ENCODE data around the gene RTL10. TPM values are rescaled to one million over a fixed set of nuclear protein-coding genes. Genes with fewer than 3 reads are reported as not detected.

RTL10 gene
- total RNA-seq, 1 experiment from 2014 or later, result 26.7 TPM

DNA sequence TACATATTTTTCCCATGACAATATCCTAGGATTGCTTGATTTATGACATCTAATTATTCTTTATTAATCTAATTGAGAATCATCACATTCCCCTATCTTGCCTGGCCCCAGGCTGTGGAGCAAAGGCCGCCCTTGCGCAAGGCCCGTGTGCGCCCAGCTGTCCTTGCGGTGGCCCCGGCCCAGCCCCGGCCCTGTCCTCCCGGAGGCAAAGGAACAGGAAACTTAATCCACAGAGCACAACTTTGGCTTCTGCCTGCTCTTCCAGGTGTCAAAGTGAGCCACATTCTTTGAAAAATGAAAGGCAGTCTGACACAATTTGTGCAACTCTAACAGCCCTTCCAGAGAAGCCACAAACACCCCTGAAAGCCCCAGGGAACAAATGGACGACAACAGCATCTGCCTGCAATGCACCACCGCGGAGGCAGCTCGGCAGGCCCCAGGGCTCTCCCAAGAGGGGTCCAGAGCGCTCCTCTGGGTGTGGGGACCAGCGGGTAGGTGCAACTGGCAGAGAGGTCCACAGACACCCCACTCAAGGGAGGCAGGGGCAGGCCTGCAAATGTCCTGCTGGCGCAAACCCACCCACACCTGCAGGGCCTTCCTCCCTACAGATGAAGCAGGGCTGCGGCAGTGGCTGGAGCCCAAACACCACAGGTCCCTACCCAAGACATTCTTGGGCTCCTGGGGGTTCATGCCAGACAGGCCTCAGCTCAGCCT, 30.3 kb downstream of the RTL10 start:
- H3K27ac ChIP-seq (ENCODE audit: low read length), result no peak overlapping the region
- in situ Hi-C loops (cut with HindIII; ENCODE audit: low pct_unique_long_range_greater_than_20kb, low sequenced_read_pairs), result no loop called here

GRCh38 chr22:19823902-19824211, 30.8 kb downstream of the RTL10 start:
- no peaks in the 10 kb centered on the region for H3K9me3 ChIP-seq (ENCODE audit: control insufficient read depth, insufficient read depth, low read depth, low read length)
- DNase-seq (ENCODE audit: low read depth, low spot score) (no peak), ATAC-seq (no peak)
- in situ Hi-C loops (cut with HindIII; ENCODE audit: low pct_unique_long_range_greater_than_20kb, low sequenced_read_pairs) (no loop called here), intact Hi-C loops (cut with micrococcal nuclease; ENCODE audit: unreplicated experiment) (no loop called here)
- BruUV-seq (replicated peaks), result no TSS peak
- CTCF ChIA-PET, result no interaction called here
- no peak overlapping the region for H3K4me3 ChIP-seq (ENCODE audit: low read depth in 2 of 2, low read length in 2 of 2)
- H3K27ac ChIP-seq (ENCODE audit: low read length), result no peak overlapping the region
- no peaks in the 10 kb centered on the region for H3K27me3 ChIP-seq (ENCODE audit: control insufficient read depth, insufficient read depth, low read length)
- H3K4me1 ChIP-seq (ENCODE audit: control insufficient read depth, insufficient read depth, low read length), result no peaks in the 10 kb centered on the region; the same call in 1 of the 2 replicates
- H3K36me3 ChIP-seq (ENCODE audit: control insufficient read depth, insufficient read depth, low read length), result no peaks in the 10 kb centered on the region
- POLR2A ChIA-PET, result no interaction called here
- TF ChIP-seq, protein P1, sequence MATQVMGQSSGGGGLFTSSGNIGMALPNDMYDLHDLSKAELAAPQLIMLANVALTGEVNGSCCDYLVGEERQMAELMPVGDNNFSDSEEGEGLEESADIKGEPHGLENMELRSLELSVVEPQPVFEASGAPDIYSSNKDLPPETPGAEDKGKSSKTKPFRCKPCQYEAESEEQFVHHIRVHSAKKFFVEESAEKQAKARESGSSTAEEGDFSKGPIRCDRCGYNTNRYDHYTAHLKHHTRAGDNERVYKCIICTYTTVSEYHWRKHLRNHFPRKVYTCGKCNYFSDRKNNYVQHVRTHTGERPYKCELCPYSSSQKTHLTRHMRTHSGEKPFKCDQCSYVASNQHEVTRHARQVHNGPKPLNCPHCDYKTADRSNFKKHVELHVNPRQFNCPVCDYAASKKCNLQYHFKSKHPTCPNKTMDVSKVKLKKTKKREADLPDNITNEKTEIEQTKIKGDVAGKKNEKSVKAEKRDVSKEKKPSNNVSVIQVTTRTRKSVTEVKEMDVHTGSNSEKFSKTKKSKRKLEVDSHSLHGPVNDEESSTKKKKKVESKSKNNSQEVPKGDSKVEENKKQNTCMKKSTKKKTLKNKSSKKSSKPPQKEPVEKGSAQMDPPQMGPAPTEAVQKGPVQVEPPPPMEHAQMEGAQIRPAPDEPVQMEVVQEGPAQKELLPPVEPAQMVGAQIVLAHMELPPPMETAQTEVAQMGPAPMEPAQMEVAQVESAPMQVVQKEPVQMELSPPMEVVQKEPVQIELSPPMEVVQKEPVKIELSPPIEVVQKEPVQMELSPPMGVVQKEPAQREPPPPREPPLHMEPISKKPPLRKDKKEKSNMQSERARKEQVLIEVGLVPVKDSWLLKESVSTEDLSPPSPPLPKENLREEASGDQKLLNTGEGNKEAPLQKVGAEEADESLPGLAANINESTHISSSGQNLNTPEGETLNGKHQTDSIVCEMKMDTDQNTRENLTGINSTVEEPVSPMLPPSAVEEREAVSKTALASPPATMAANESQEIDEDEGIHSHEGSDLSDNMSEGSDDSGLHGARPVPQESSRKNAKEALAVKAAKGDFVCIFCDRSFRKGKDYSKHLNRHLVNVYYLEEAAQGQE (IDR thresholded peaks at IDR 0.05; ENCODE audit: insufficient read depth in 1 of 2, low read depth in 2 of 2, low read length in 1 of 2), result no peak
- TF ChIP-seq CTCF (IDR thresholded peaks at IDR 0.05) (no peak), POLR2AphosphoS5 (IDR thresholded peaks at IDR 0.05; ENCODE audit: low read depth, low read length) (no peak), SIN3A (IDR thresholded peaks at IDR 0.05; ENCODE audit: borderline replicate concordance, insufficient read depth, low read depth, low read length) (no peak), TCF7L2 (IDR thresholded peaks at IDR 0.05; ENCODE audit: low read depth, low read length) (no peak)

More for the DNA sequence above, 30.3 kb downstream of the RTL10 start:
- TF ChIP-seq, protein P1 (IDR thresholded peaks at IDR 0.05; ENCODE audit: insufficient read depth in 1 of 2, low read depth in 2 of 2, low read length in 1 of 2), result no peak
- TF ChIP-seq CTCF (IDR thresholded peaks at IDR 0.05) (no peak), SIN3A (IDR thresholded peaks at IDR 0.05; ENCODE audit: borderline replicate concordance, insufficient read depth, low read depth, low read length) (no peak), TCF7L2 (IDR thresholded peaks at IDR 0.05; ENCODE audit: low read depth, low read length) (no peak), POLR2AphosphoS5 (IDR thresholded peaks at IDR 0.05; ENCODE audit: low read depth, low read length) (no peak)
- H3K9me3 ChIP-seq (ENCODE audit: control insufficient read depth, insufficient read depth, low read depth, low read length), result no peaks in the 10 kb centered on the region
- DNase-seq (ENCODE audit: low read depth, low spot score) (no peak), ATAC-seq (no peak)
- no peaks in the 10 kb centered on the region; the same call in 1 of the 2 replicates for H3K4me1 ChIP-seq (ENCODE audit: control insufficient read depth, insufficient read depth, low read length)
- no peaks in the 10 kb centered on the region for H3K27me3 ChIP-seq (ENCODE audit: control insufficient read depth, insufficient read depth, low read length)
- intact Hi-C loops (cut with micrococcal nuclease; ENCODE audit: unreplicated experiment), result no loop called here
- no peak overlapping the region for H3K4me3 ChIP-seq (ENCODE audit: low read depth in 2 of 2, low read length in 2 of 2)
- POLR2A ChIA-PET, result no interaction called here
- no TSS peak for BruUV-seq (replicated peaks)
- H3K36me3 ChIP-seq (ENCODE audit: control insufficient read depth, insufficient read depth, low read length), result no peaks in the 10 kb centered on the region
- CTCF ChIA-PET, result no interaction called here
